ENCODE data around the gene ZNF662.

ZNF662 gene

DNA sequence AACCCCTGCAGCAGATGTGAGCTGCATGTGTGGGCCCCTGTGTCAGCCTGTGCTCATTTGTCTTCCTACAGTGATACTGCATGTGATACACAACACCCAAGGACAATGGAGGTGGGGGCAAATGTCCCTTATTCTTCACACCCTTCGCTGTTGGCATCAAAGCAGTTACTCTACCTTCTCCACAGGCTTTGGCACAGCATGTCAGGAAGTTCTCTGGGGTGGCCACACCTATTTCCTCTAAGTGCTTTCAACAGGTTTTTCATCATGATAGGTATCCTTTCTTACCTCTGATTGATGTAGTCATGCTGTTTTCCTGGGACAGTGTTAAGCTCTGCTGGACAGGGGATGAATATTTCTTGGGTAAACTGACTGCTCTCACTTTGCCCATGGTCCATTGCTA, 29.5 kb downstream of the ZNF662 start:
- TF ChIP-seq, protein P1, sequence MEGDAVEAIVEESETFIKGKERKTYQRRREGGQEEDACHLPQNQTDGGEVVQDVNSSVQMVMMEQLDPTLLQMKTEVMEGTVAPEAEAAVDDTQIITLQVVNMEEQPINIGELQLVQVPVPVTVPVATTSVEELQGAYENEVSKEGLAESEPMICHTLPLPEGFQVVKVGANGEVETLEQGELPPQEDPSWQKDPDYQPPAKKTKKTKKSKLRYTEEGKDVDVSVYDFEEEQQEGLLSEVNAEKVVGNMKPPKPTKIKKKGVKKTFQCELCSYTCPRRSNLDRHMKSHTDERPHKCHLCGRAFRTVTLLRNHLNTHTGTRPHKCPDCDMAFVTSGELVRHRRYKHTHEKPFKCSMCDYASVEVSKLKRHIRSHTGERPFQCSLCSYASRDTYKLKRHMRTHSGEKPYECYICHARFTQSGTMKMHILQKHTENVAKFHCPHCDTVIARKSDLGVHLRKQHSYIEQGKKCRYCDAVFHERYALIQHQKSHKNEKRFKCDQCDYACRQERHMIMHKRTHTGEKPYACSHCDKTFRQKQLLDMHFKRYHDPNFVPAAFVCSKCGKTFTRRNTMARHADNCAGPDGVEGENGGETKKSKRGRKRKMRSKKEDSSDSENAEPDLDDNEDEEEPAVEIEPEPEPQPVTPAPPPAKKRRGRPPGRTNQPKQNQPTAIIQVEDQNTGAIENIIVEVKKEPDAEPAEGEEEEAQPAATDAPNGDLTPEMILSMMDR (IDR thresholded peaks at IDR 0.05; ENCODE audit: borderline replicate concordance, insufficient read depth, low read depth, low read length), result no peak

DNA sequence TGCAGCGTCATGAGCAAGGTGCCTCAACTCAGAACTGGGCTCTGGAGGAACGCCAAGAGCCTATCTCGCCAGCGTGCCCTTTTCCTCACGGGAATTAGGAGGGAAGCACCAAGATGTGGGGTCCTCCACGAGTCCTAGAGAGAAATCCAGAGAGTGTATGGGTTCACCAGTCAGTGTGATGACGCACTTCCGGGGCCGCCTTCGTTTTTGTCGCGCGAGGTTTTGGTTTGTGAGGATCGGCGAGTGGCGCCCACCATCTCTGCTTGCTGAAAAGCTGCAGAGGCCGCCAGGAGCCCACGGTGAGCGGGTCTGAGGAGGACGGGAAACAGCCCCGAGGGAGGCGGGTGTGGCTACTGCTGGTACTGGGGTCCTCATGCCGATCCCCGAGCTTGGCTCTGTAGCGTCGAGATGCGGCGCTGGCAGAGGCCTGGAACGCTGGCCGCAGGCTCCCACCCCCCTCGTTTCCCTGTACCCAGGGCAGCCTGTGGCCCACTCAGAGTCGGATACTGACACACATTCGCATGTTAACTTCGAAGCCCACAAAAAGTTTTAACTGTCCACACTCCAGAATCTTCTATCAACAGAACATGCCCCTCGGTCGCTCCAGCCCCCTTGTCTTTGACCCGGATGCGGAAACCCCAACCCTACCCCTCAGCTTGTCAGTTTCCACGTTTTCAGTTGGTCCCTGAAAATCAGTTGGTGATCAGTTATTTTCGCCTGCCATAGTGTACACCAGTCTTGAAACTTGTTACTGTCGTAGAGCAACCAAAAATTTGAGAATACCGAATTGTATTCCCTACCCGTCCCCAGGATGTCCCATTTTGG, 30.4 kb downstream of the ZNF662 start:
- no peak overlapping the region for H3K4me3 ChIP-seq (ENCODE audit: low read depth, low read length)
- TF ChIP-seq, protein P1 (IDR thresholded peaks at IDR 0.05; ENCODE audit: borderline replicate concordance, insufficient read depth, low read depth, low read length), result no peak

More for the DNA sequence above, 29.5 kb downstream of the ZNF662 start:
- no peak overlapping the region for H3K4me3 ChIP-seq (ENCODE audit: low read depth, low read length)

DNA sequence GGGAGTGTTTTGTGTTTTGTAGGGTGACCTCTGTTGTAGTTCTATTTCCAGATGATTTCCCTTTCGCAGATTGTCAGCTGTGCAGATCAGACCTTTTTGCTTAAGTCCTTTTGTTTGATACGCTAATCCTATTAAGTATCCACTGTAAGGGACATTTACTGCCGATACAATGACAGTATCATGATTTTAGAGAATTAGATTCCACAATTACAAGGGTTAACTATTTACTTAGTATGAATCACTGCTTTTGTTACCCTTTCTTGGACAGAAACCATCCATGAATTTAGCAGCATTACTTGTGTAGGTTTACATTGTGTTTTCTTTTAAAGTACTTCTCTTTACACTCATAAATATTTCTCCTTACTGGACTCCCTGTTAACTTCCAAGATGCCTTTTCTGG, 31.4 kb downstream of the ZNF662 start:
- H3K4me3 ChIP-seq (ENCODE audit: low read depth, low read length), result no peak overlapping the region
- TF ChIP-seq, protein P1 (IDR thresholded peaks at IDR 0.05; ENCODE audit: borderline replicate concordance, insufficient read depth, low read depth, low read length), result no peak

DNA sequence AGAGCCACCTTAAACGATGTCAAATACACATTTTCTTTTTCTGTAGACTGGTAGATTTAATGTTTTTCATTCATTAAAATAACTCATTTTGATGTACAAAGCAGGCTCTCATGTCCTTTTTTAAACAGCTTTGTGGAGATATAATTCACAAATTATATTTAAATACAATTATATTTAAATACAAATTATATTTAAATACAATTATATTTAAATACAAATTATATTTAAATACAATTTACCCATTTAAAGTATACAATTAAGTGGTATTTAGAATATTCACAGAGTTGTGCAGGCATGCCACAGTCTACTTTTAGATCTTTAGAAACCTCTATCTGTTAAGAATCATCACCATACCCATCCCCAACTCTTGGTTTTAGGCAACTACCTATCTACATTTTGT, 36.8 kb downstream of the ZNF662 start:
- TF ChIP-seq, protein P1 (IDR thresholded peaks at IDR 0.05; ENCODE audit: borderline replicate concordance, insufficient read depth, low read depth, low read length), result no peak
- no peak overlapping the region for H3K4me3 ChIP-seq (ENCODE audit: low read depth, low read length)

DNA sequence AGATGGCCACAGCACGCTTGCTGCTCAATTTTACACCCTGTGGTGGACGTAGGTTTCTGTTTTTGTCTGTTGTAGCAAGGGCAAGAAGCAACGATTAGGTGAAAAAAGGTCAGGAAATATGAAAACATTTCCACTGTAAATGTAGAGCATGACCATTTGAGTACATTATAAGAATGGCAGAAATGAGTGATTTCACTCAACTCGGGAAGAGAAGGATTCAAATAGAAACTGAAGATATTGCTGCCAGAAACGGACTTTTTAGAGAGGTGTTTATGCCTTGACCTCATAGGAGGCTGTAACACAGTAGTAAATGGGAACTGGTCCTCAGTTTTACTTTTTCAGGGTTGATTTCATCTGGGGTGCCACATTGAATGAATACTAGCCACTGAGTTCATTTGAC, 40.1 kb downstream of the ZNF662 start:
- TF ChIP-seq, protein P1 (IDR thresholded peaks at IDR 0.05; ENCODE audit: borderline replicate concordance, insufficient read depth, low read depth, low read length), result no peak
- H3K4me3 ChIP-seq (ENCODE audit: low read depth, low read length), result no peak overlapping the region

DNA sequence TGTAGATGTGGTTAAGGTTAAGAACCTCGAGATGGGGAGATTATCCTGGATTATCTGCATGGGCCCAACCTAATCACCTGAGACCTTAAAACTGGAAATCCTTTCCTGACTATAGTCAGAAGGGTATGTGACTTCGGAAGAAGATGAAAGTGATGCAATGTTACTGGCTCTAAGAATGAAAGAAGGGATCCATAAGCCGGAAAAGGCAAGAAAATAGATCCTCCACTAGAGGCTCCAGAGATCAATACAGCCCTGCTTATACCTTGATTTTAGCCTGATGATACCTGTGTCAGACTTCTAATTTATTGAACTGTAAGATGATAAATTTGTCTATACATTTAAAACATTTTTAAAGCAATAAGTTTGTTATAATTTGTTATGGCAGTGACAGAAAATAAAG, 51.6 kb downstream of the ZNF662 start:
- TF ChIP-seq, protein P1 (IDR thresholded peaks at IDR 0.05; ENCODE audit: borderline replicate concordance, insufficient read depth, low read depth, low read length), result no peak
- no peak overlapping the region for H3K4me3 ChIP-seq (ENCODE audit: low read depth, low read length)

DNA sequence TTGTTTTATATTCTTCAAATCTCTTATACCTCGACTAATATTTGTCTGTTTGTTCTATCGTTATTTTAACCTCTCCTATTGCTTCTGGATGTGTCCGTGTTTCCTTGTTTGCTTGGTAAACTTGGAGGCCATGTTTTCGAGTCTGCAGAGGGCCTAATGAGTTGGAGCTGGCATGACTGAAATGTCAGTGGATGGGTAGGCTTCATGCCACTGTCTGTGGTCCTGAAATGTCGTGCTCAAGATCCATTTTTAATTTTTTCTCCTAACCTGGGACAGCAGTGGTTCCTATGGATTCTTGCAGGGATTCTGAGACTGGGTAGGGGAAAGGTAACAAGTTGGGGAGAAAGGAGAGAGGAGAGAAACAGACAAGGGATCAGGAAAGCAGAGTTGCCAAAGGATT, 54.3 kb downstream of the ZNF662 start:
- TF ChIP-seq, protein P1 (IDR thresholded peaks at IDR 0.05; ENCODE audit: borderline replicate concordance, insufficient read depth, low read depth, low read length), result no peak
- H3K4me3 ChIP-seq (ENCODE audit: low read depth, low read length), result no peak overlapping the region

Data from GM12875 (cell line).